PC-9 (cell line): ENCODE measurements around the gene SRM. TPM values are rescaled to one million over a fixed set of nuclear protein-coding genes. Genes with fewer than 3 reads are reported as not detected.
"Not testable (repeated sequence)": the region's sequence is repeated elsewhere in the genome, so short reads cannot be mapped to it uniquely, and the experiment has no call there.

ENCODE experiments used
- BruUV-seq: library from RNA; stranded (reverse); fragments of 400-500 nt; replicated peaks from 2 replicates; lab custom pipeline; 2021; lab: Mats Ljungman, UMichigan
- CTCF ChIA-PET: fragments of 300-600 bp; sonication (Branson Sonifier 250); formaldehyde crosslinking; loops from one replicate; lab custom pipeline; 2022; ENCODE audit warnings: antibody characterized with exemption; lab: Charles Lee
- POLR2A ChIA-PET: fragments of 300-600 bp; sonication (Branson Sonifier 250); formaldehyde crosslinking; loops from one replicate; lab custom pipeline; 2022; ENCODE audit warnings: antibody characterized with exemption; ENCODE audit not compliant: unreplicated experiment; lab: Charles Lee
- DNase-seq, 2 experiments: peaks; one replicate each; pipeline versions ENCODE4 v3.0.0 to v3.0.0-alpha.2; 2015 to 2022; ENCODE audit warnings: mixed read lengths in 1 of 2
- H2AFZ ChIP-seq: fragments of 200-600 bp; sonication (generic); 2 replicates; pipeline ENCODE4 v1.8.1; 2017; ENCODE audit warnings: antibody characterized with exemption
- H3F3A ChIP-seq: fragments of 200-600 bp; sonication (generic); 2 replicates; pipeline ENCODE4 v1.8.1; 2017; ENCODE audit warnings: antibody characterized with exemption, mild to moderate bottlenecking, low read depth; ENCODE audit not compliant: insufficient read depth
- H3K27ac ChIP-seq: fragments of 200-600 bp; sonication (generic); 2 replicates; pipeline ENCODE4 v1.6.1; 2016; ENCODE audit warnings: mixed run types
- H3K27me3 ChIP-seq: fragments of 200-600 bp; sonication (generic); 2 replicates; pipeline ENCODE4 v1.6.1; 2016; ENCODE audit warnings: low read depth, mixed run types; ENCODE audit not compliant: insufficient read depth
- H3K36me3 ChIP-seq: fragments of 200-600 bp; sonication (generic); 2 replicates; pipeline ENCODE4 v1.6.1; 2016; ENCODE audit warnings: low read depth, mixed run types
- H3K4me1 ChIP-seq: fragments of 200-600 bp; sonication (generic); replicated peaks from 2 replicates; pipeline ENCODE4 v1.6.1; 2016; ENCODE audit warnings: mixed run types; ENCODE audit not compliant: insufficient read depth
- H3K4me2 ChIP-seq: fragments of 200-600 bp; sonication (generic); 2 replicates; pipeline ENCODE4 v1.6.1; 2017; ENCODE audit warnings: mixed run types
- H3K4me3 ChIP-seq: fragments of 200-600 bp; sonication (generic); 2 replicates; pipeline ENCODE4 v1.6.1; 2016; ENCODE audit warnings: mixed run types
- H3K79me2 ChIP-seq: fragments of 200-600 bp; sonication (generic); 2 replicates; pipeline ENCODE4 v1.6.1; 2017; ENCODE audit warnings: low read depth, mixed run types
- H3K9me2 ChIP-seq: fragments of 200-600 bp; sonication (generic); 2 replicates; pipeline ENCODE4 v1.8.1; 2017; ENCODE audit warnings: mild to moderate bottlenecking; ENCODE audit not compliant: insufficient read depth
- H3K9me3 ChIP-seq: fragments of 200-600 bp; sonication (generic); 2 replicates; pipeline ENCODE4 v1.8.1; 2016; ENCODE audit warnings: low read depth; ENCODE audit not compliant: insufficient read depth
- H4K20me1 ChIP-seq: fragments of 200-600 bp; sonication (generic); 2 replicates; pipeline ENCODE4 v1.8.1; 2017; ENCODE audit not compliant: insufficient read depth
- EZH2 ChIP-seq: fragments of 200-600 bp; sonication (generic); IDR thresholded peaks from 2 replicates; pipeline ENCODE4 v1.8.0; 2017; ENCODE audit warnings: antibody characterized with exemption, low read depth
- intact Hi-C: fragments of 100-400 bp; cut with micrococcal nuclease; formaldehyde crosslinking; loops from one replicate; pipeline ENCODE4 v1.10.0; 2022; ENCODE audit not compliant: unreplicated experiment
- total RNA-seq: library from RNA; stranded (reverse); gene quantifications from 2 replicates; pipeline ENCODE4 v1.2.3, GENCODE V29; 2021
- TF ChIP-seq, protein P1 (sequence below): fragments of 200-600 bp; sonication (generic); conservative IDR thresholded peaks from 2 replicates; pipeline ENCODE4 v1.6.1; 2017; ENCODE audit warnings: mixed run types, antibody characterized with exemption, mild to moderate bottlenecking, moderate library complexity

SRM gene
- total RNA-seq, 1 experiment from 2014 or later: 50.3 TPM

DNA sequence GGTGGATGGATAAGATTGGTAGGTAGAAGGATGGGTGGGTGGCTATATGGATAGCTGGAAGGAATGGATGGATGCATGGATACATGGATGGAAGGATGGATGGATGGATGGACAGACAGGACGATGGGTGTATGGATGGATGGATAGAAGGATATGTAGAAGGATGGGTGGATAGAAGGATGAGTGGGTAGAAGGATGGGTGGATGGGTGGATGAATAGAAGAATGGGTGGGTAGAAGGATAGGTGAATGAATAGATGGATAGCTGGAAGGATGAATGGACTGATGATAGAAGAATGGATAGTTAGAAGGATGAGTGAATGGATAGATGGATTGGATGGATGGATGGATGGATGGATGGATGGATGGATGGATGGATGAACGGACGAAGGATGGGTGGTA, 17.8 kb downstream of the SRM start:
- H3K79me2 ChIP-seq: no peaks in the 10 kb centered on the region
- no peak overlapping the region for H3K4me3 ChIP-seq
- H3K27ac ChIP-seq: no peak overlapping the region
- DNase-seq: no peak
- no peak overlapping the region for H3K4me2 ChIP-seq
- BruUV-seq: no TSS peak
- H3K9me2 ChIP-seq: no peaks in the 10 kb centered on the region
- TF ChIP-seq, protein P1, sequence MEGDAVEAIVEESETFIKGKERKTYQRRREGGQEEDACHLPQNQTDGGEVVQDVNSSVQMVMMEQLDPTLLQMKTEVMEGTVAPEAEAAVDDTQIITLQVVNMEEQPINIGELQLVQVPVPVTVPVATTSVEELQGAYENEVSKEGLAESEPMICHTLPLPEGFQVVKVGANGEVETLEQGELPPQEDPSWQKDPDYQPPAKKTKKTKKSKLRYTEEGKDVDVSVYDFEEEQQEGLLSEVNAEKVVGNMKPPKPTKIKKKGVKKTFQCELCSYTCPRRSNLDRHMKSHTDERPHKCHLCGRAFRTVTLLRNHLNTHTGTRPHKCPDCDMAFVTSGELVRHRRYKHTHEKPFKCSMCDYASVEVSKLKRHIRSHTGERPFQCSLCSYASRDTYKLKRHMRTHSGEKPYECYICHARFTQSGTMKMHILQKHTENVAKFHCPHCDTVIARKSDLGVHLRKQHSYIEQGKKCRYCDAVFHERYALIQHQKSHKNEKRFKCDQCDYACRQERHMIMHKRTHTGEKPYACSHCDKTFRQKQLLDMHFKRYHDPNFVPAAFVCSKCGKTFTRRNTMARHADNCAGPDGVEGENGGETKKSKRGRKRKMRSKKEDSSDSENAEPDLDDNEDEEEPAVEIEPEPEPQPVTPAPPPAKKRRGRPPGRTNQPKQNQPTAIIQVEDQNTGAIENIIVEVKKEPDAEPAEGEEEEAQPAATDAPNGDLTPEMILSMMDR: no peak
- TF ChIP-seq EZH2: no peak
- no peaks in the 10 kb centered on the region for H3K4me1 ChIP-seq
- POLR2A ChIA-PET: no interaction called here
- CTCF ChIA-PET: no interaction called here
- H3K27me3 ChIP-seq: no peaks in the 10 kb centered on the region
- no peaks in the 10 kb centered on the region for H3K36me3 ChIP-seq
- intact Hi-C loops: no loop called here
- no peaks in the 10 kb centered on the region for H3F3A ChIP-seq
- no peaks in the 10 kb centered on the region for H3K9me3 ChIP-seq
- no peak overlapping the region for H2AFZ ChIP-seq
- no peaks in the 10 kb centered on the region for H4K20me1 ChIP-seq

DNA sequence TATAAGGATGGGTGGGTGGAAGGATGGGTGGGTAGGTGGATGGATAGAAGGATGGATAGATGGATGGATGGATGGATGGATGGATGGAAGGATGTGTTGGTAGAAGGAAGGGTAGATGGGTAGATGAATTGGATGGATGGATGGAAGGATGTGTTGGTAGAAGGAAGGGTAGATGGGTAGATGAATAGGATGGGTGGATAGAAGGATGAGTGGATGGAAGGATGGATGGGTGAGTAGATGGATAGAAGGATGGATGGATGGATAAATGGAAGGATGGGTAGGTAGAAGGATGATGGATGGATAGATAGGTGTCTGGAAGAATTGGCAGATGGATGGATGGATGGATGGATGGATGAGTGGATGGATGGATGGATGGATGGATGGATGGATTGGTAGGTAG, 18.8 kb downstream of the SRM start:
- CTCF ChIA-PET: no interaction called here
- Histone ChIP-seq H3K4me2 (no peak overlapping the region), H3K27me3 (no peaks in the 10 kb centered on the region), H3K9me3 (no peaks in the 10 kb centered on the region), H3K9me2 (no peaks in the 10 kb centered on the region), H3K79me2 (no peaks in the 10 kb centered on the region), H2AFZ (no peak overlapping the region), H3K4me3 (no peak overlapping the region), H4K20me1 (no peaks in the 10 kb centered on the region), H3K27ac (no peak overlapping the region), H3K36me3 (no peaks in the 10 kb centered on the region), H3K4me1 (no peaks in the 10 kb centered on the region), H3F3A (no peaks in the 10 kb centered on the region)
- TF ChIP-seq EZH2: no peak
- TF ChIP-seq, protein P1: no peak
- BruUV-seq: no TSS peak
- POLR2A ChIA-PET: no interaction called here
- no peak for DNase-seq
- intact Hi-C loops: no loop called here

DNA sequence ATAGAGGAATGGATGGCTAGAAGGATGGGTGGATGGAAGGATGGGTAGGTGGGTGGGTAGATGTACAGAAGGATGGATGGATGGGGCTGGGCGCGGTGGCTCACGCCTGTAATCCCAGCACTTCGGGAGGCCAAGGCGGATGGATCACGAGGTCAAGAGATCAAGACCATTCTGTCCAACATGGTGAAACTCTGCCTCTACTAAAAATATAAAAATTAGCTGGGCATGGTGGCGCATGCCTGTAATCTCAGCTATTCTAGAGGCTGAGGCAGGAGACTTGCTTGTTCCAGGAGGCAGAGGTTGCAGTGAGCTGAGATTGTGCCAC, 19.8 kb downstream of the SRM start:
- H3F3A ChIP-seq, H3K36me3 ChIP-seq, H3K4me1 ChIP-seq, H2AFZ ChIP-seq, H3K4me2 ChIP-seq, H3K4me3 ChIP-seq, H3K9me3 ChIP-seq, H3K79me2 ChIP-seq, H4K20me1 ChIP-seq, CTCF ChIA-PET, H3K27me3 ChIP-seq, BruUV-seq, H3K9me2 ChIP-seq, H3K27ac ChIP-seq, POLR2A ChIA-PET, intact Hi-C loops, DNase-seq: not testable (repeated sequence)

DNA sequence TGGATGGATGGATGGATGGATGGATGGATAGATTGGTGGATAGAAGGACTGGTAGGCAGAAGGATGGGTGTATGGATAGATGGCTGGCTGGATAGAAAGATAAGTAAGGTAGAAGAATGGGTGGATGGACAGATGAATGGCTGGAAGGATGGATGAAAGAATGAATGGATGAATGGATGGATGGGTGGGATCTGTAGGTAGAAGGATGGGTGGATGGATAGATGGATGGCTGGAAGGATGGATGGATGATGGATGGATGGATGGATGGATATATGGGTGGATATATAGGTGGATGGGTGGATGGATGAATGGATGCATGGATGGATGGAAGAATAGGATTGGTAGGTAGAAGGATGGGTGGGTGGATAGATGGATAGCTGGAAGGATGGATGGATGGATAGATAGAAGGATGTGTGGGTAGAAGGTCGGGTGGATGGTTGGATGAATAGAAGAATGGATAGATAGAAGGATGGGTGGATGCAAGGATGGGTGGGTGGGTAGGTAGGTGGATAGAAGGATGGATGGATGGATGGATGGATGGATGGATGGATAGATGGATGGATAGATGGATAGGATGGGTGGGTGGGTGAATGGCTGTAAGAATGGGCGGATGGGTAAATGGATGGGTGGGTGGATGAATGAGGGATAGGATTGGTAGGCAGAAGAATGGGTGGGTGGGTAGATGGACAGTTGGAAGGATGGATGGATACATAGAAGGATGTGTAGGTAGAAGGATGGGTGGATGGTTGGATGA, 20.3 kb downstream of the SRM start:
- POLR2A ChIA-PET: no interaction called here
- intact Hi-C loops: loop anchor here (10.0 kb wide), 1 partner anchor 205 kb away; no protein-coding TSS in a partner anchor
- TF ChIP-seq, protein P1: no peak
- no peak for TF ChIP-seq EZH2

More for the DNA sequence above, 20.3 kb downstream of the SRM start:
- H2AFZ ChIP-seq: no peak overlapping the region
- DNase-seq: no peak
- no peaks in the 10 kb centered on the region for H3K27me3 ChIP-seq
- no TSS peak for BruUV-seq
- H3K36me3 ChIP-seq: no peaks in the 10 kb centered on the region
- no peak overlapping the region for H3K4me2 ChIP-seq
- H3F3A ChIP-seq: no peaks in the 10 kb centered on the region
- CTCF ChIA-PET: interaction anchor here (0.6 kb wide), 1 partner anchor 10 kb away, joined by 3 read pairs; no protein-coding TSS in a partner anchor
- no peaks in the 10 kb centered on the region for H3K79me2 ChIP-seq
- H3K4me3 ChIP-seq: no peak overlapping the region
- H4K20me1 ChIP-seq: no peaks in the 10 kb centered on the region
- H3K4me1 ChIP-seq: no peaks in the 10 kb centered on the region
- H3K9me2 ChIP-seq: no peaks in the 10 kb centered on the region
- no peaks in the 10 kb centered on the region for H3K9me3 ChIP-seq
- no peak overlapping the region for H3K27ac ChIP-seq
